Activated T-cell treated with anti-CD3 and anti-CD28 coated beads, Interleukin-2, amount 50 U/mL, for 72 hours (primary cell): ENCODE results near the gene LARP4B. TPM values are rescaled to one million over a fixed set of nuclear protein-coding genes. Genes with fewer than 3 reads are reported as not detected.

Experiments
- ATAC-seq, 2 donors: fragments of 150-1000 bp; cut with Tn5 transposase; replicated peaks in 1 of 2; 2 replicates each; pipeline ENCODE4 v1.10.0; 2021; ENCODE audit warnings: moderate library complexity in 2 of 2, mild to moderate bottlenecking in 1 of 2
- DNase-seq, 2 donors: peaks; one replicate each; pipeline ENCODE4 v3.0.0; 2021 to 2022; ENCODE audit warnings: mixed read lengths in 1 of 2
- H3K27ac Mint-ChIP-seq: one replicate; pipeline ENCODE4 v1.8.0; 2022; ENCODE audit warnings: mild to moderate bottlenecking, moderate library complexity, mixed read lengths
- H3K27me3 Mint-ChIP-seq: one replicate; pipeline ENCODE4 v1.8.0; 2022; ENCODE audit warnings: low read depth, mixed read lengths
- H3K36me3 Mint-ChIP-seq, 2 donors: one replicate each; pipeline ENCODE4 v1.8.0; 2022; ENCODE audit warnings: mixed read lengths in 2 of 2, mild to moderate bottlenecking in 1 of 2; ENCODE audit not compliant: insufficient read depth in 2 of 2
- H3K4me1 Mint-ChIP-seq: one replicate; pipeline ENCODE4 v1.8.0; 2022; ENCODE audit warnings: low read depth, mixed read lengths
- H3K4me3 Mint-ChIP-seq, 2 donors: one replicate each; pipeline ENCODE4 v1.8.0; 2022; ENCODE audit warnings: mild to moderate bottlenecking in 2 of 2, mixed read lengths in 2 of 2, moderate library complexity in 2 of 2
- H3K9me3 Mint-ChIP-seq, 2 donors: one replicate each; pipeline ENCODE4 v1.8.0; 2022; ENCODE audit warnings: mixed read lengths in 2 of 2
- total RNA-seq, 2 donors: library from RNA; stranded (reverse); gene quantifications; one replicate each; pipeline ENCODE4 v1.2.3, GENCODE V29; 2022

LARP4B gene
- total RNA-seq, 2 donors from 2014 or later = 103 to 109 TPM

- no peak for DNase-seq
- Mint-ChIP-seq H3K9me3 (peaks cover 0 to 1% of the 10 kb centered on the region in 2 donors), H3K27me3 (peaks cover 22% of the 10 kb centered on the region), H3K4me3 (no peak overlapping the region), H3K27ac (no peak overlapping the region), H3K36me3 (no peaks in the 10 kb centered on the region), H3K4me1 (peaks cover 6% of the 10 kb centered on the region)
- no peak for ATAC-seq
These were observed 145.7 kb downstream of the LARP4B start for GRCh38 chr10:785861-786214.

GRCh38 chr10:785089-785860 is 146.2 kb downstream of the LARP4B start:
- H3K4me1 Mint-ChIP-seq = peaks cover 6% of the 10 kb centered on the region
- peaks cover 0 to 1% of the 10 kb centered on the region in 2 donors for H3K9me3 Mint-ChIP-seq
- H3K36me3 Mint-ChIP-seq = no peaks in the 10 kb centered on the region
- H3K4me3 Mint-ChIP-seq = peak overlapping the region; percentile 56 to 70
- H3K27me3 Mint-ChIP-seq = peaks cover 22% of the 10 kb centered on the region
- no peak overlapping the region for H3K27ac Mint-ChIP-seq
- no peak for DNase-seq
- peak; percentile 13 to 49 for ATAC-seq

GRCh38 chr10:784403-785088 is 147.0 kb downstream of the LARP4B start:
- Mint-ChIP-seq H3K4me1 (peaks cover 4% of the 10 kb centered on the region), H3K27me3 (peaks cover 22% of the 10 kb centered on the region), H3K4me3 (peak overlapping the region; percentile 56 to 70), H3K36me3 (no peaks in the 10 kb centered on the region), H3K9me3 (peaks cover 0 to 1% of the 10 kb centered on the region in 2 donors), H3K27ac (no peak overlapping the region)
- DNase-seq (peak; percentile 76 to 77), ATAC-seq (peak; percentile 78 to 95)

GRCh38 chr10:782751-783648 is 148.5 kb downstream of the LARP4B start:
- no peak overlapping the region for H3K4me3 Mint-ChIP-seq
- no peaks in the 10 kb centered on the region for H3K36me3 Mint-ChIP-seq
- peaks cover 22% of the 10 kb centered on the region for H3K27me3 Mint-ChIP-seq
- no peak for DNase-seq
- peaks cover 0 to 1% of the 10 kb centered on the region in 2 donors for H3K9me3 Mint-ChIP-seq
- H3K27ac Mint-ChIP-seq = no peak overlapping the region
- no peaks in the 10 kb centered on the region for H3K4me1 Mint-ChIP-seq
- ATAC-seq = no peak

- ATAC-seq = no peak
- H3K4me1 Mint-ChIP-seq = no peaks in the 10 kb centered on the region
- no peaks in the 10 kb centered on the region for H3K36me3 Mint-ChIP-seq
These were observed 150.7 kb downstream of the LARP4B start for GRCh38 chr10:780536-781524.

GRCh38 chr10:778626-779330 is 152.7 kb downstream of the LARP4B start:
- ATAC-seq (no peak), DNase-seq (no peak)
- Mint-ChIP-seq H3K27ac (no peak overlapping the region), H3K27me3 (peaks cover 22% of the 10 kb centered on the region), H3K9me3 (peaks cover 0 to 1% of the 10 kb centered on the region in 2 donors), H3K36me3 (no peaks in the 10 kb centered on the region), H3K4me1 (no peaks in the 10 kb centered on the region), H3K4me3 (no peak overlapping the region)

More at GRCh38 chr10:780536-781524, 150.7 kb downstream of the LARP4B start:
- H3K9me3 Mint-ChIP-seq = peaks cover 0 to 1% of the 10 kb centered on the region in 2 donors
- H3K27ac Mint-ChIP-seq = no peak overlapping the region
- H3K4me3 Mint-ChIP-seq = no peak overlapping the region
- no peak for DNase-seq
- H3K27me3 Mint-ChIP-seq = peaks cover 22% of the 10 kb centered on the region

GRCh38 chr10:777913-778479 is 153.5 kb downstream of the LARP4B start:
- no peaks in the 10 kb centered on the region for H3K4me1 Mint-ChIP-seq
- no peak for ATAC-seq
- no peak for DNase-seq
- H3K9me3 Mint-ChIP-seq = peaks cover 0 to 1% of the 10 kb centered on the region in 2 donors
- H3K27ac Mint-ChIP-seq = no peak overlapping the region
- H3K4me3 Mint-ChIP-seq = no peak overlapping the region
- H3K27me3 Mint-ChIP-seq = peaks cover 21% of the 10 kb centered on the region
- no peaks in the 10 kb centered on the region for H3K36me3 Mint-ChIP-seq

- ATAC-seq = no peak
- Mint-ChIP-seq H3K9me3 (peaks cover 0 to 1% of the 10 kb centered on the region in 2 donors), H3K27ac (no peak overlapping the region), H3K36me3 (no peaks in the 10 kb centered on the region), H3K4me3 (no peak overlapping the region), H3K27me3 (peaks cover 8% of the 10 kb centered on the region), H3K4me1 (no peaks in the 10 kb centered on the region)
- no peak for DNase-seq
These were observed 154.7 kb downstream of the LARP4B start for GRCh38 chr10:776772-777171.

GRCh38 chr10:775245-776075 is 156.0 kb downstream of the LARP4B start:
- no peaks in the 10 kb centered on the region for H3K36me3 Mint-ChIP-seq
- no peak for DNase-seq
- no peaks in the 10 kb centered on the region for H3K9me3 Mint-ChIP-seq
- no peak overlapping the region for H3K4me3 Mint-ChIP-seq
- no peaks in the 10 kb centered on the region for H3K4me1 Mint-ChIP-seq
- H3K27me3 Mint-ChIP-seq = no peaks in the 10 kb centered on the region
- no peak for ATAC-seq
- H3K27ac Mint-ChIP-seq = no peak overlapping the region

- H3K36me3 Mint-ChIP-seq = no peaks in the 10 kb centered on the region
- DNase-seq (no peak), ATAC-seq (no peak)
- no peak overlapping the region for H3K27ac Mint-ChIP-seq
- no peaks in the 10 kb centered on the region for H3K9me3 Mint-ChIP-seq
- H3K4me1 Mint-ChIP-seq = no peaks in the 10 kb centered on the region
- no peaks in the 10 kb centered on the region for H3K27me3 Mint-ChIP-seq
- no peak overlapping the region for H3K4me3 Mint-ChIP-seq
These were observed 156.8 kb downstream of the LARP4B start for GRCh38 chr10:774661-775244.
